Osteoblast (primary cell): ENCODE data around the gene GP1BA. TPM values are rescaled to one million over a fixed set of nuclear protein-coding genes. Genes with fewer than 3 reads are reported as not detected.

Source experiments
- DNase-seq: peaks from one replicate; pipeline ENCODE4 v3.0.0; 2011; ENCODE audit warnings: low spot score, mixed read lengths; ENCODE audit not compliant: insufficient read length; ENCODE audit errors: missing footprints
- H2AFZ ChIP-seq: 2 replicates; pipeline ENCODE4 v1.6.0; 2011; ENCODE audit warnings: mild to moderate bottlenecking, low read length
- H3K27ac ChIP-seq: 2 replicates; pipeline ENCODE4 v1.5.1; 2011; ENCODE audit warnings: mild to moderate bottlenecking, low read depth, low read length, moderate library complexity
- H3K27me3 ChIP-seq: 2 replicates; pipeline ENCODE4 v1.6.0; 2012; ENCODE audit warnings: mild to moderate bottlenecking, control low read depth, inconsistent platforms, low read length, moderate library complexity; ENCODE audit not compliant: insufficient read depth
- H3K36me3 ChIP-seq: 2 replicates; pipeline ENCODE4 v1.5.1; 2011; ENCODE audit warnings: mild to moderate bottlenecking, low read length, control low read depth, moderate library complexity; ENCODE audit not compliant: insufficient read depth
- H3K4me1 ChIP-seq: 2 replicates; pipeline ENCODE4 v1.5.1; 2011; ENCODE audit warnings: mild to moderate bottlenecking, low read length, control low read depth, moderate library complexity; ENCODE audit not compliant: insufficient read depth
- H3K4me2 ChIP-seq: 2 replicates; pipeline ENCODE4 v1.6.0; 2011; ENCODE audit warnings: mild to moderate bottlenecking, low read length; ENCODE audit not compliant: insufficient read depth
- H3K4me3 ChIP-seq: fragments of 200-600 bp; sonication (generic); 3 replicates; pipeline ENCODE4 v1.5.1; 2012; ENCODE audit warnings: mild to moderate bottlenecking, low read length, inconsistent platforms; ENCODE audit not compliant: insufficient read depth
- H3K79me2 ChIP-seq: 2 replicates; pipeline ENCODE4 v1.6.0; 2012; ENCODE audit warnings: mild to moderate bottlenecking, low read length, control low read depth, inconsistent platforms; ENCODE audit not compliant: insufficient read depth
- H3K9me3 ChIP-seq: 2 replicates; pipeline ENCODE4 v1.5.1; 2011; ENCODE audit warnings: low read depth, low read length, control low read depth
- H4K20me1 ChIP-seq: 2 replicates; pipeline ENCODE4 v1.6.0; 2012; ENCODE audit warnings: mild to moderate bottlenecking, low read length, control low read depth; ENCODE audit not compliant: insufficient read depth
- CTCF ChIP-seq: IDR thresholded peaks from 2 replicates; pipeline ENCODE4 v1.5.1; 2011; ENCODE audit warnings: mild to moderate bottlenecking, low read depth, low read length, moderate library complexity; ENCODE audit errors: extremely low read depth
- total RNA-seq: library from RNA; depleted of rRNA; stranded (reverse); fragments of >200 nt; gene quantifications from 2 replicates; pipeline ENCODE4 v1.2.3, GENCODE V29; 2012

The GP1BA gene
- total RNA-seq, 1 donor, result not detected

- H3K79me2 ChIP-seq, result peaks cover 17% of the 10 kb centered on the region
- no peaks in the 10 kb centered on the region for H3K9me3 ChIP-seq
- peak overlapping the region; percentile 96 for H3K27ac ChIP-seq
- peak; percentile 99 for DNase-seq
- no peaks in the 10 kb centered on the region for H4K20me1 ChIP-seq
- H3K4me2 ChIP-seq, result peak overlapping the region; percentile 90
- H2AFZ ChIP-seq, result peak overlapping the region; percentile 27
- H3K27me3 ChIP-seq, result no peaks in the 10 kb centered on the region
- H3K4me1 ChIP-seq, result peaks cover 34% of the 10 kb centered on the region
- H3K36me3 ChIP-seq, result peaks cover 14% of the 10 kb centered on the region
- H3K4me3 ChIP-seq, result peak overlapping the region; percentile 89
- TF ChIP-seq CTCF, result no peak
These were observed 34.9 kb downstream of the GP1BA start for GRCh38 chr17:4966844-4967538.

GRCh38 chr17:4967539-4968485 lies 35.7 kb downstream of the GP1BA start, which contains the start of gene SPAG7:
Gene SPAG7 (minus strand): TSS chr17:4967817. CDS start chr17:4967804, 13 bp downstream.
- Histone ChIP-seq H3K4me1 (peaks cover 34% of the 10 kb centered on the region), H3K4me3 (peak within 1 kb of the TSS; percentile 89), H3K4me2 (peak within 1 kb of the TSS; percentile 90), H3K36me3 (peaks cover 21% of the 10 kb centered on the region), H2AFZ (peak within 1 kb of the TSS; percentile 82), H3K9me3 (no peaks in the 10 kb centered on the region), H4K20me1 (no peaks in the 10 kb centered on the region), H3K27me3 (no peaks in the 10 kb centered on the region), H3K27ac (peak within 1 kb of the TSS; percentile 96), H3K79me2 (peaks cover 17% of the 10 kb centered on the region)
- TF ChIP-seq CTCF, result peak; percentile 6
- peak; percentile 98 for DNase-seq

DNA sequence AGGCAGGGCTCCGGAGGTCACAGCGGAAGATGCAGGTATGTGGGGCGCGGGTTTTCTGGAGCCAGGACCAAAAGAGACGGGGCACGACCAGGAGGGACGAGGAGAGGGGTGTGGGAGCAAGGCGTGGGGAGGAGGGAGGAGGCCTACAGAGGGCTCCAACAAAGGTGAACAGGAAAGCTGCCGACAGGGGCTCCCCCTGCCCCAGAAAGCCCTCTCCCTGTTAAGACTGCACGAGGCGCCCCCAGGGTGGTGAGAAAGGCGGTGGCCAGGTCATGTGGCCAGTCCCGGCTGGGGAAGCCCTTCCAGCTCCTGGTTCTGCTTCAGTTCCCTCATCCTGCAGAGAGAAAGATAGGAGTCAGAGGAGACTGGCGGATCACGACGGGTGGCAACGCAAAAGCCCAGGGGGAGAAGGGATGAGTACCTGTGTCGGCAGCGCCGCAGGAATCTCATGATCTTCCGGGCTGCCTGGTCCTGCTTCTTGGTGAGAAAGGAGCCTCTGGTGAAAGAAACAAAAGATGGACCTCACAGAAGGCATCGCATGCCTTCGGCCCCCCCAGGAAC lies 36.5 kb downstream of the GP1BA start:
- no peak for DNase-seq
- Histone ChIP-seq H3K4me2 (peak overlapping the region; percentile 90), H3K4me1 (peaks cover 34% of the 10 kb centered on the region), H3K4me3 (peak overlapping the region; percentile 89), H3K79me2 (peaks cover 17% of the 10 kb centered on the region), H2AFZ (peak overlapping the region; percentile 72), H3K9me3 (no peaks in the 10 kb centered on the region), H3K27me3 (no peaks in the 10 kb centered on the region), H4K20me1 (no peaks in the 10 kb centered on the region), H3K27ac (peak overlapping the region; percentile 96), H3K36me3 (peaks cover 29% of the 10 kb centered on the region)
- no peak for TF ChIP-seq CTCF
